Nephron (organoid): Measurements from ENCODE around the gene TTC39C.

Experiments used
- H3K27ac Mint-ChIP-seq, 3 experiments: 2 replicates each; pipeline ENCODE4 v1.8.0; 2020; ENCODE audit warnings: mixed read lengths in 3 of 3, mild to moderate bottlenecking in 2 of 3, moderate library complexity in 1 of 3
- H3K27me3 Mint-ChIP-seq: 2 replicates; pipeline ENCODE4 v1.8.0; 2021; ENCODE audit warnings: low read depth, mild to moderate bottlenecking, moderate library complexity, mixed read lengths
- H3K36me3 Mint-ChIP-seq: 2 replicates; pipeline ENCODE4 v1.8.0; 2020; ENCODE audit warnings: low read depth, mixed read lengths
- H3K4me1 Mint-ChIP-seq: 2 replicates; pipeline ENCODE4 v1.8.0; 2020; ENCODE audit warnings: mixed read lengths
- H3K4me3 Mint-ChIP-seq, 3 experiments: 2 replicates each; pipeline ENCODE4 v1.8.0; 2020; ENCODE audit warnings: mild to moderate bottlenecking in 3 of 3, mixed read lengths in 3 of 3, moderate library complexity in 2 of 3
- H3K9me3 Mint-ChIP-seq: 2 replicates; pipeline ENCODE4 v1.8.0; 2020; ENCODE audit warnings: mixed read lengths
- TF ChIP-seq, protein P1 (sequence below), 3 experiments: fragments of 200-600 bp; sonication (generic); IDR thresholded peaks; one replicate each; pipeline ENCODE4 v1.5.0; 2021; ENCODE audit warnings: antibody characterized with exemption in 3 of 3; ENCODE audit not compliant: unreplicated experiment in 3 of 3

TTC39C gene

DNA sequence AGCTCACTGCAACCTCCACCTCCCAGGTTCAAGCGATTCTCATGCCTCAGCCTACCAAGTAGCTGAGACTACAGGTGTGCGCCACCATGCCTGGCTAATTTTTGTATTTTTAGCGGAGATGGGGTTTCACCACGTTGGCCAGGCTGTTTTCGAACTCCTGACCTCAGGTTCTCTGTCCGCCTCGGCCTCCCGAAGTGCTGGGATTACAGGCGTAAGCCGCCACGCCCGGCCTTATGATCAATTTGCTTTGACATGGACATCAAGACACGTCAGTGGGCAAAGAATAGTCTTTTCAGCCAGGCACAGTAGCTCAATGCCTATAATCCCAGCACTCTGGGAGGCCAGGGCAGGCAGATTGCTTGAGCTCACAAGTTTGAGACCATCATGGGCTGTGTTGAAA lies 76.3 kb downstream of the TTC39C start:
- H3K4me1 Mint-ChIP-seq, result peaks cover 8% of the 10 kb centered on the region
- peaks cover 2% of the 10 kb centered on the region for H3K9me3 Mint-ChIP-seq
- H3K27me3 Mint-ChIP-seq, result no peaks in the 10 kb centered on the region
- H3K27ac Mint-ChIP-seq, result no peak overlapping the region
- TF ChIP-seq, protein P1, sequence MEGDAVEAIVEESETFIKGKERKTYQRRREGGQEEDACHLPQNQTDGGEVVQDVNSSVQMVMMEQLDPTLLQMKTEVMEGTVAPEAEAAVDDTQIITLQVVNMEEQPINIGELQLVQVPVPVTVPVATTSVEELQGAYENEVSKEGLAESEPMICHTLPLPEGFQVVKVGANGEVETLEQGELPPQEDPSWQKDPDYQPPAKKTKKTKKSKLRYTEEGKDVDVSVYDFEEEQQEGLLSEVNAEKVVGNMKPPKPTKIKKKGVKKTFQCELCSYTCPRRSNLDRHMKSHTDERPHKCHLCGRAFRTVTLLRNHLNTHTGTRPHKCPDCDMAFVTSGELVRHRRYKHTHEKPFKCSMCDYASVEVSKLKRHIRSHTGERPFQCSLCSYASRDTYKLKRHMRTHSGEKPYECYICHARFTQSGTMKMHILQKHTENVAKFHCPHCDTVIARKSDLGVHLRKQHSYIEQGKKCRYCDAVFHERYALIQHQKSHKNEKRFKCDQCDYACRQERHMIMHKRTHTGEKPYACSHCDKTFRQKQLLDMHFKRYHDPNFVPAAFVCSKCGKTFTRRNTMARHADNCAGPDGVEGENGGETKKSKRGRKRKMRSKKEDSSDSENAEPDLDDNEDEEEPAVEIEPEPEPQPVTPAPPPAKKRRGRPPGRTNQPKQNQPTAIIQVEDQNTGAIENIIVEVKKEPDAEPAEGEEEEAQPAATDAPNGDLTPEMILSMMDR (IDR thresholded peaks at IDR 0.05; ENCODE audit: unreplicated experiment in 3 of 3), result no peak
- H3K36me3 Mint-ChIP-seq, result peaks cover 12% of the 10 kb centered on the region
- no peak overlapping the region for H3K4me3 Mint-ChIP-seq

DNA sequence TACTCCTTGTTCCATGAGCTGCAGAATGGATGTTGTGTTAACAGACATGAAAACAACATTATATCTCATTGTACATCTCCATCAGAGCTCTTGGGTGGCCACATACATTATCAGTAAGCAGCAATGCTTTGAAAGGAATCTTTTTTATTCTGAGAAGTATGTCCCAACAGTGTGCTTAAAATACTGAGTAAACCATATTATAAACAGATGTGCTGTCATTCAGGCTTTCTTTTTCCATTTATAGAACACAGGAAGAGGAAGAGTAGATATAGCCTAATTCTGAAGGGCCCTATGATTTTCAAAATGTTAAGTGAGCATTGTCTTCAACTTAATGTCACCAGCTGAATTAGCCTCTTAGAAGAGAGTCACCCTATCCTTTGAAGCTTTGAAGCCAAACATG lies 80.0 kb downstream of the TTC39C start:
- peaks cover 30% of the 10 kb centered on the region for H3K36me3 Mint-ChIP-seq
- TF ChIP-seq, protein P1 (IDR thresholded peaks at IDR 0.05; ENCODE audit: unreplicated experiment in 3 of 3), result no peak
- no peaks in the 10 kb centered on the region for H3K27me3 Mint-ChIP-seq
- H3K4me1 Mint-ChIP-seq, result no peaks in the 10 kb centered on the region
- no peak overlapping the region for H3K4me3 Mint-ChIP-seq
- no peak overlapping the region for H3K27ac Mint-ChIP-seq
- peaks cover 10% of the 10 kb centered on the region for H3K9me3 Mint-ChIP-seq

DNA sequence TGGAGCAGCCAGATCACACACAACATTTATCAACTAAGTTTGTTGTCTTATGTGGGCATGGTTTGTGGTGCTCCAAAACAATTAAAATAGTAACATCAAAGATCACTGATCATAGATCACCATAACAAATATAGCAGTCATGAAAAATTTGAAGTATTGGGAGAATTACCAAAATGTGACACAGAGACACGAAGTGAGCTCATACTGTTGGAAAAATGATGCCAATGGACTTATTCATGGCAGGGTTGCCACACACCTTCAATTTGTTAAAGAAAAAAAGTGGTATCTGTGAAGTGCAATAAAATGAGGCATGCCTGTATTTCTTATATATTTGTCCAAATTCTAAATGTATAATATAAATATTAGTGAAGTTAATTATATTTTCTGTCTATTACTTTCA lies 81.4 kb downstream of the TTC39C start:
- Mint-ChIP-seq H3K27me3 (no peaks in the 10 kb centered on the region), H3K36me3 (peaks cover 36% of the 10 kb centered on the region), H3K9me3 (peaks cover 10% of the 10 kb centered on the region), H3K4me1 (no peaks in the 10 kb centered on the region), H3K4me3 (no peak overlapping the region), H3K27ac (no peak overlapping the region)
- TF ChIP-seq, protein P1 (IDR thresholded peaks at IDR 0.05; ENCODE audit: unreplicated experiment in 3 of 3), result no peak

DNA sequence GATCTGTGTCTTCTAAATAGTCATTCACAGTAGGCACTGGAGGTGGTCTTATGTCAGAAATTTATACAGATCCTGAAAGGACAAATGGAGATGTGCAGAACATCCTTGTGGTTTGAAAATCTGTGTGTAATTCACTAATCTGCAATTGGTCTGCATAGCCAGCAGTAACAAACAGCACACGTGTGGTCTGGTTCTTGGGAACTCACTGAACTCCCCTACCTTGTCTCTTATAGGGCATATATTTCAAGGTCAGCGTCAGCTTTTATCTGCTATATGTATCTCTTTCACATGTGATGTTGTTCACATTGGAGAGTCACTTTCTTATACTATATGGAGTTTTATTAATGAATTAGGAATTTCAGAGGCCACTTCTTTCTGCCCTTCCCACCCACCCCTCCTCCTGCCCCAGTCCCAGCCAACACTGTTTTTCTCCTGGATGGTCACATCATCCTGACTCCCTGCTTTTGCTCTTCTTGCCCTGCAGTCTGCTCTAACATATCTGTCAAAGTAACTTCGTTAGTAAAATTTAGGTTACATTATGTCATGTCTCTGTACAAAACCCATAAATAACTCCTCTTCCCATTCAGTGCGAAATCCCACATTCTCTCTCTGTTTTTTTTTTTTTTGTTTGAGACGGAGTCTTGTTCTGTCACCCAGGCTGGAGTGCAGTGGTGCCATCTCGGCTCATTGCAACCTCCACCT lies 88.9 kb downstream of the TTC39C start:
- TF ChIP-seq, protein P1 (IDR thresholded peaks at IDR 0.05; ENCODE audit: unreplicated experiment in 3 of 3), result no peak

DNA sequence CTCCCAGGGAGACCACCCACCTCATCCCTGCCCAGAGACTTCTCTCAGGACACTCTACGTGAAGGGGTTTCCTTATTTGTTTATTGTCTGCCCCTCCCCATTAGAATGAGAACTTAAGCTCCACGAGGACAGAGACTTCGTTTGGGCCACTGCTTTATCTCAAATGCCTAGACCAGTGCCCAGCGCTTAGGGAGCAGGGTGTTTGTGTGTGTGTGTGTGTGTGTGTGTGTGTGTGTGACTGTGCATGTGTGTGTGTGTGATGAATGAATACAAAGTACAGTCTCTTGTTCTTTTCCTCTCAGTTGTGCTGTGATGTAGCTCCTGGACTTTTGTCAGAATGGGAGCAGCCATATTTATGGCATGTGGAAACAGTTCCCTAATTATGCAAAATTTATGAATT lies 89.9 kb downstream of the TTC39C start:
- Mint-ChIP-seq H3K9me3 (no peaks in the 10 kb centered on the region), H3K27ac (peak overlapping the region in 1 of 3 experiments; percentile 15), H3K4me1 (peaks cover 4% of the 10 kb centered on the region), H3K4me3 (no peak overlapping the region), H3K36me3 (peaks cover 13% of the 10 kb centered on the region), H3K27me3 (no peaks in the 10 kb centered on the region)
- TF ChIP-seq, protein P1 (IDR thresholded peaks at IDR 0.05; ENCODE audit: unreplicated experiment in 3 of 3), result no peak

More for the DNA sequence above, 88.9 kb downstream of the TTC39C start:
- no peaks in the 10 kb centered on the region for H3K9me3 Mint-ChIP-seq
- no peak overlapping the region for H3K27ac Mint-ChIP-seq
- H3K36me3 Mint-ChIP-seq, result peaks cover 20% of the 10 kb centered on the region
- no peaks in the 10 kb centered on the region for H3K27me3 Mint-ChIP-seq
- H3K4me3 Mint-ChIP-seq, result no peak overlapping the region
- H3K4me1 Mint-ChIP-seq, result peaks cover 4% of the 10 kb centered on the region

DNA sequence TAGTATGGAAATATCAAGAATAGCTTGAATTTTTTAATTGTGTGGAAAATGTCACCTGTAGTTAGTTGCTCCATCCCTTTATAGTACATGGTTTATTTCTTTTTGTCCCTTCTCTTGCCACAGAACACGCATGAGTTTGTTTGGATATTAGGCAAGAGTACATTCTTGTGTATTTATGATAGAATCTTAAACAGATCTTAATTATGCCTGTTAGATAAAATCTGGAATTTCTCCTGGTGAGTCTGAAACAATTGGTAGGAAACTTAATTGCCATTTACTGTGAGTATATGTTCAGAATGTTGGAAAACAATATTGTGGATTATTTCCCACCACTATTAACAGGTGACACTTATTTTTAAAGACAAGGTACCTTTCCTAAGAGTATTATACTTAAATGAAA lies 94.1 kb downstream of the TTC39C start:
- no peaks in the 10 kb centered on the region for H3K9me3 Mint-ChIP-seq
- H3K4me3 Mint-ChIP-seq, result no peak overlapping the region
- no peaks in the 10 kb centered on the region for H3K27me3 Mint-ChIP-seq
- peaks cover 4% of the 10 kb centered on the region for H3K4me1 Mint-ChIP-seq
- H3K27ac Mint-ChIP-seq, result no peak overlapping the region
- H3K36me3 Mint-ChIP-seq, result no peaks in the 10 kb centered on the region
- TF ChIP-seq, protein P1 (IDR thresholded peaks at IDR 0.05; ENCODE audit: unreplicated experiment in 3 of 3), result no peak
